GM12878 (cell line): ENCODE results near the gene IGHMBP2. TPM values are rescaled to one million over a fixed set of nuclear protein-coding genes. Genes with fewer than 3 reads are reported as not detected.

Source experiments
- ATAC-seq: fragments of 200-7000 bp; cut with Tn5 transposase; 3 replicates; pipeline ENCODE4 v1.9.1; 2020; ENCODE audit warnings: mild to moderate bottlenecking, moderate library complexity
- BruUV-seq: library from RNA; stranded (reverse); fragments of 400-500 nt; replicated peaks from 2 replicates; lab custom pipeline; 2021; lab: Mats Ljungman, UMichigan
- CTCF ChIA-PET: fragments of 300-600 bp; sonication (Branson Sonifier 250); formaldehyde crosslinking; extraction: SDS; loops from one replicate; lab custom pipeline; 2021; ENCODE audit warnings: inconsistent platforms; lab: Yijun Ruan, JAX
- POLR2A ChIA-PET: fragments of 350-600 bp; formaldehyde crosslinking; extraction: SDS; loops from one replicate; lab custom pipeline; 2021; ENCODE audit warnings: inconsistent platforms; lab: Charles Lee
- RAD21 ChIA-PET: fragments of 300-600 bp; sonication (Branson Sonifier 250); formaldehyde crosslinking; loops from one replicate; lab custom pipeline; 2023; ENCODE audit warnings: antibody characterized with exemption; ENCODE audit not compliant: unreplicated experiment; lab: Charles Lee
- SMC1A ChIA-PET: fragments of 300-600 bp; sonication (Branson Sonifier 250); formaldehyde crosslinking; loops from one replicate; lab custom pipeline; 2023; ENCODE audit not compliant: unreplicated experiment, uncharacterized antibody; lab: Charles Lee
- DNase-seq: peaks from one replicate; pipeline ENCODE4 v3.0.0-alpha.2; 2011; ENCODE audit warnings: low read depth, low spot score
- FAIRE-seq: peaks from 3 replicates; lab custom pipeline; 2011; peaks lifted over from hg19 to GRCh38; lab: Jason Lieb, UNC
- H2AFZ ChIP-seq: 2 replicates; pipeline ENCODE4 v1.6.0; 2011; ENCODE audit warnings: low read depth, low read length, control low read depth; ENCODE audit not compliant: control insufficient read depth
- H3K27ac ChIP-seq: 2 replicates; pipeline ENCODE4 v1.5.1; 2011; ENCODE audit warnings: control low read depth; ENCODE audit not compliant: control insufficient read depth, insufficient read depth
- H3K27me3 ChIP-seq, 2 experiments: replicated peaks in 1 of 2; 2 replicates each; pipeline versions ENCODE4 v1.6.0 to v1.6.1; 2011; ENCODE audit warnings: low read length in 1 of 2; ENCODE audit not compliant: control insufficient read depth in 2 of 2, insufficient read depth in 2 of 2
- H3K36me3 ChIP-seq, 2 experiments: 2 replicates each; pipeline ENCODE4 v1.5.1; 2011; ENCODE audit warnings: low read length in 1 of 2; ENCODE audit not compliant: control insufficient read depth in 2 of 2, insufficient read depth in 2 of 2
- H3K4me1 ChIP-seq: 2 replicates; pipeline ENCODE4 v1.6.1; 2011; ENCODE audit warnings: mild to moderate bottlenecking, low read length, moderate library complexity, mixed read lengths; ENCODE audit not compliant: control insufficient read depth, insufficient read depth
- H3K4me2 ChIP-seq: 2 replicates; pipeline ENCODE4 v1.6.0; 2011; ENCODE audit warnings: control low read depth; ENCODE audit not compliant: control insufficient read depth, insufficient read depth
- H3K4me3 ChIP-seq: fragments of 200-600 bp; sonication (generic); 2 replicates; pipeline ENCODE4 v1.5.1; 2016
- H3K79me2 ChIP-seq: 2 replicates; pipeline ENCODE4 v1.6.0; 2011; ENCODE audit warnings: low read length; ENCODE audit not compliant: control insufficient read depth, insufficient read depth
- H3K9ac ChIP-seq: 2 replicates; pipeline ENCODE4 v1.8.0; 2011; ENCODE audit warnings: low read length, control low read depth, mixed read lengths; ENCODE audit not compliant: control insufficient read depth, insufficient read depth
- H3K9me3 ChIP-seq: replicated peaks from 3 replicates; pipeline ENCODE4 v1.5.1; 2011; ENCODE audit warnings: mild to moderate bottlenecking, low read length; ENCODE audit not compliant: control insufficient read depth, insufficient read depth
- H4K20me1 ChIP-seq: 2 replicates; pipeline ENCODE4 v1.6.0; 2011; ENCODE audit not compliant: control insufficient read depth, insufficient read depth
- BRCA1 ChIP-seq: IDR thresholded peaks from 2 replicates; pipeline ENCODE4 v1.6.1; 2011; ENCODE audit warnings: low read depth, low read length, improper control_type of control experiment
- CBX3 ChIP-seq: fragments of 200-600 bp; sonication (generic); IDR thresholded peaks from 2 replicates; pipeline ENCODE4 v1.6.1; 2016; ENCODE audit warnings: low read depth, borderline replicate concordance
- CHD4 ChIP-seq: fragments of 200-600 bp; sonication (generic); IDR thresholded peaks from 2 replicates; pipeline ENCODE4 v1.6.1; 2016; ENCODE audit warnings: mild to moderate bottlenecking
- ETV6 ChIP-seq, 2 experiments: fragments of 450-650 bp in 1 of 2; IDR thresholded peaks in 1 of 2; conservative IDR thresholded peaks in 1 of 2; 2 replicates each; pipeline ENCODE4 v1.6.1; 2014; ENCODE audit warnings: antibody characterized with exemption in 1 of 2, borderline replicate concordance in 1 of 2, low read depth in 1 of 2, mild to moderate bottlenecking in 1 of 2, moderate library complexity in 1 of 2
- HDAC2 ChIP-seq: fragments of 200-600 bp; sonication (generic); IDR thresholded peaks from 2 replicates; pipeline ENCODE4 v1.6.1; 2017
- RAD21 ChIP-seq: IDR thresholded peaks from 2 replicates; pipeline ENCODE4 v1.6.1; 2011; ENCODE audit warnings: mild to moderate bottlenecking, low read depth, low read length, moderate library complexity; ENCODE audit not compliant: insufficient read depth
- WRNIP1 ChIP-seq: IDR thresholded peaks from 2 replicates; pipeline ENCODE4 v1.6.1; 2011; ENCODE audit warnings: low read depth, low read length, improper control_type of control experiment, borderline replicate concordance
- ZNF207 ChIP-seq: fragments of 450-650 bp; IDR thresholded peaks from 2 replicates; pipeline ENCODE4 v1.6.1; 2014; ENCODE audit warnings: antibody characterized with exemption, mild to moderate bottlenecking, borderline replicate concordance
- ZZZ3 ChIP-seq: IDR thresholded peaks from 2 replicates; pipeline ENCODE4 v1.6.1; 2011; ENCODE audit warnings: low read depth; ENCODE audit not compliant: control insufficient read depth, insufficient read length
- WGBS: methylation state at CpG from one replicate; pipeline ENCODE4 v1.1.6; 2016; ENCODE audit warnings: low lambda C conversion rate; ENCODE audit not compliant: insufficient replicate concordance, insufficient coverage; ENCODE audit errors: missing lambda C conversion rate; 5-methylcytosine and 5-hydroxymethylcytosine counted together
- in situ Hi-C: fragments of 300-500 bp; cut with MboI; formaldehyde crosslinking; loops from 9 replicates; pipeline ENCODE4 v1.14.3; 2018; ENCODE audit warnings: mixed read lengths
- intact Hi-C: fragments of 100-400 bp; cut with micrococcal nuclease; formaldehyde crosslinking; loops from one replicate; pipeline ENCODE4 v1.14.2; 2022; ENCODE audit not compliant: unreplicated experiment
- polyA plus RNA-seq, 11 experiments: library from polyadenylated mRNA; depleted of rRNA in 4 of 11; unstranded in 6 of 11; stranded (reverse) in 5 of 11; fragments of >200 nt; fragmentation: Nextera tagmentation in 4 of 11; fragmentation: Illumina TruSeq in 1 of 11; extraction: Ambion mirVana in 4 of 11; extraction: Trizol in 1 of 11; gene quantifications; 1 replicate in 1 of 11; 2 replicates in 10 of 11; pipeline versions ENCODE4 v1.2.1 to v1.2.3, GENCODE V29; 2011 to 2016; ENCODE audit warnings: inconsistent platforms in 2 of 11, missing spikeins in 2 of 11, low read depth in 1 of 11
- total RNA-seq, 4 experiments: library from RNA; depleted of rRNA in 3 of 4; stranded (reverse); fragments of >200 nt in 3 of 4; fragmentation: Illumina TruSeq in 1 of 4; extraction: Trizol in 1 of 4; gene quantifications; 2 replicates each; pipeline versions ENCODE4 v1.2.1 to v1.2.3, GENCODE V29; 2013 to 2021

IGHMBP2 gene
- total and polyA plus RNA-seq, 10 of the 15 experiments (the other 5 are each of a cell fraction or from before 2014, with no cell fraction given), result 1.4 to 20.1 (median 11.2) TPM

DNA sequence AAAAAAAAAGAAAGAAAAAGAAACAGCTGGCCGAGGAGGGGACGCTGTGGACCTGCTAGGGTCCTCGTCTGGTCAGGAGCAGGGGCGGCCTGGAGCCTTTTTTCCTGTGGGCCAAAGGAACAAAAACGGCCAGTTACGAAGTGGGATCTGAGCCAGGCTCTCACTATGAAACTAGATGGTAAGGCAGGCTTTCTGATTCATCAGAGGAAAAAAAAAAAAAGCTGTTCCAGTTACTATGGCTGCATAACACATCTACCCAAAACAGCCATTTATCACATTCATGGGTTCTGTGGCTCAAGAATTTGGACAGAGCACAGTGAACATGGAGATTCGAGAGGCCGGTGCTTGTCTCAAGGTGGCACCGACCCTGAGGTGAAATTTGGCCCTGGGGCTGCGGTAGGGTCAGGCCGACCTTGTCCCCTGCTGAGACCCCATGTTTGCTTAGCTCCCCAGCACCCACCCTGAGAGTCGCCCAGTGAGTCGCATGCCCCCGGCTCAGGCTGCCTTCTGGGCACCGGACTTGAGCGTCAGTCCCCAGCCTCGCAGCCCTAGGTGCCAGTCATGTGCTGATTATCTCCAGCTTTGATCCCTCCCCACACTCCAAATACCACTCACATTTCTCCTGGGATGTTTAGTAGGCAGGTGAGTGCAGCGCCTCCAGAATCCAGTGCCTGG, 42.9 kb downstream of the IGHMBP2 start:
- no peak for ATAC-seq
- POLR2A ChIA-PET, result no interaction called here
- Histone ChIP-seq H3K27ac (no peak overlapping the region), H3K9ac (no peak overlapping the region), H3K4me1 (no peaks in the 10 kb centered on the region; the same call in 1 of the 2 replicates), H3K4me2 (no peak overlapping the region), H3K79me2 (no peaks in the 10 kb centered on the region), H4K20me1 (no peaks in the 10 kb centered on the region), H3K4me3 (no peak overlapping the region), H3K9me3 (no peaks in the 10 kb centered on the region), H2AFZ (no peak overlapping the region), H3K27me3 (no peaks in the 10 kb centered on the region), H3K36me3 (no peaks in the 10 kb centered on the region)
- no peak for TF ChIP-seq RAD21
- no peak for TF ChIP-seq ETV6 (conservative IDR thresholded peaks at IDR 0.05 in 1 of 2, IDR thresholded peaks at IDR 0.05 in 1 of 2; ENCODE audit: borderline replicate concordance in 1 of 2, low read depth in 1 of 2)
- no peak for TF ChIP-seq CBX3
- no peak for TF ChIP-seq HDAC2
- no peak for TF ChIP-seq CHD4
- TF ChIP-seq ZZZ3, result no peak
- TF ChIP-seq WRNIP1, result no peak
- no peak for TF ChIP-seq ZNF207
- TF ChIP-seq BRCA1, result no peak
- 67% methylated on average over 18 of the region's 18 CpGs for WGBS
- no TSS peak for BruUV-seq
- RAD21 ChIA-PET, result no interaction called here
- SMC1A ChIA-PET, result no interaction called here
- FAIRE-seq, result no peak
- in situ Hi-C loops, result no loop called here
- intact Hi-C loops, result loop anchor here (5.0 kb wide), 1 partner anchor 141 kb away; no protein-coding TSS in a partner anchor
- DNase-seq, result no peak
- CTCF ChIA-PET, result no interaction called here
